HepG2 (cell line): ENCODE measurements around the gene CDH1. TPM values are rescaled to one million over a fixed set of nuclear protein-coding genes. Genes with fewer than 3 reads are reported as not detected.

Source experiments
- ADNP ChIP-seq: sonication (generic); formaldehyde crosslinking; IDR thresholded peaks from 2 replicates; pipeline ENCODE4 v1.4.0; 2020; ENCODE audit warnings: missing genetic modification reagents
- ARNTL ChIP-seq: sonication (generic); formaldehyde crosslinking; IDR thresholded peaks from 2 replicates; pipeline ENCODE4 v1.4.0; 2020; ENCODE audit warnings: mild to moderate bottlenecking, missing genetic modification reagents
- ATF6 ChIP-seq: sonication (generic); formaldehyde crosslinking; conservative IDR thresholded peaks from 2 replicates; pipeline ENCODE4 v1.4.0; 2020; ENCODE audit warnings: missing genetic modification reagents
- BCL6 ChIP-seq: IDR thresholded peaks from 2 replicates; pipeline ENCODE4 v1.6.1; 2016; ENCODE audit warnings: missing genetic modification reagents, missing compliant biosample characterization
- NONO ChIP-seq, 2 experiments: fragments of 450-650 bp in 1 of 2; sonication (generic) in 1 of 2; formaldehyde crosslinking in 1 of 2; IDR thresholded peaks in 1 of 2; conservative IDR thresholded peaks in 1 of 2; 2 replicates each; pipeline versions ENCODE4 v1.6.1 to v1.8.0; 2017 to 2022; ENCODE audit warnings: mild to moderate bottlenecking in 1 of 2, missing genetic modification reagents in 1 of 2, moderate library complexity in 1 of 2
- RFX3 ChIP-seq: IDR thresholded peaks from 2 replicates; pipeline ENCODE4 v1.6.1; 2016; ENCODE audit warnings: missing biosample characterization, missing genetic modification reagents
- SMC3 ChIP-seq: IDR thresholded peaks from 2 replicates; pipeline ENCODE4 v1.6.1; 2011; ENCODE audit warnings: low read length, improper control_type of control experiment
- SNAPC4 ChIP-seq: sonication (generic); formaldehyde crosslinking; IDR thresholded peaks from 2 replicates; pipeline ENCODE4 v1.4.0; 2020; ENCODE audit warnings: mild to moderate bottlenecking, missing genetic modification reagents
- ZNF264 ChIP-seq: sonication (generic); formaldehyde crosslinking; IDR thresholded peaks from 2 replicates; pipeline ENCODE4 v1.4.0; 2020; ENCODE audit warnings: missing genetic modification reagents
- ZNF362 ChIP-seq: sonication (generic); formaldehyde crosslinking; IDR thresholded peaks from 2 replicates; pipeline ENCODE4 v1.4.0; 2020; ENCODE audit warnings: missing genetic modification reagents, mild to moderate bottlenecking, borderline replicate concordance
- ZNF382 ChIP-seq: sonication (generic); formaldehyde crosslinking; IDR thresholded peaks from 2 replicates; pipeline ENCODE4 v1.5.0; 2020; ENCODE audit warnings: missing genetic modification reagents, mild to moderate bottlenecking, borderline replicate concordance
- ZNF431 ChIP-seq: sonication (generic); formaldehyde crosslinking; IDR thresholded peaks from 2 replicates; pipeline ENCODE4 v1.9.0; 2022; ENCODE audit warnings: missing genetic modification reagents, low read depth, mild to moderate bottlenecking, borderline replicate concordance
- ZNF574 ChIP-seq: sonication (generic); formaldehyde crosslinking; IDR thresholded peaks from 2 replicates; pipeline ENCODE4 v1.4.0; 2020; ENCODE audit warnings: missing genetic modification reagents
- ZNF816 ChIP-seq: sonication (generic); formaldehyde crosslinking; IDR thresholded peaks from 2 replicates; pipeline ENCODE4 v1.8.0; 2022; ENCODE audit warnings: missing genetic modification reagents, mild to moderate bottlenecking, borderline replicate concordance
- polyA plus RNA-seq, 8 experiments: library from polyadenylated mRNA; depleted of rRNA in 3 of 8; stranded (reverse) in 7 of 8; unstranded in 1 of 8; fragments of >200 nt; fragmentation: Illumina TruSeq in 4 of 8; extraction: Trizol in 4 of 8; gene quantifications; 2 replicates each; pipeline versions ENCODE4 v1.2.1 to v1.2.3, GENCODE V29; 2011 to 2016; ENCODE audit warnings: low read depth in 4 of 8, missing spikeins in 1 of 8, mixed read lengths in 1 of 8; ENCODE audit not compliant: insufficient read depth in 1 of 8
- total RNA-seq, 5 experiments: library from RNA; depleted of rRNA; stranded (reverse); fragments of >200 nt; fragmentation: Illumina TruSeq; extraction: Trizol; gene quantifications; 2 replicates each; pipeline ENCODE4 v1.2.3, GENCODE V29; 2016; ENCODE audit warnings: low read depth in 1 of 5

The CDH1 gene
- total and polyA plus RNA-seq, 2 of the 13 experiments (the other 11 are each of a cell fraction or from before 2014, with no cell fraction given): 0.95 to 9.8 TPM

- TF ChIP-seq RFX3 (CRISPR knock-in tag): no peak
- no peak for TF ChIP-seq ATF6 (CRISPR knock-in tag)
- TF ChIP-seq NONO (IDR thresholded peaks at IDR 0.05): no peak
- no peak for TF ChIP-seq NONO (CRISPR knock-in tag; conservative IDR thresholded peaks at IDR 0.05)
- TF ChIP-seq ZNF264 (CRISPR knock-in tag): 0 out of 2 replicates have a peak, but pooled peaks have one; percentile 10
- TF ChIP-seq ADNP (CRISPR knock-in tag): no peak; the same call in 1 of the 2 replicates
- peak; percentile 40 for TF ChIP-seq ZNF574
- TF ChIP-seq BCL6 (CRISPR knock-in tag): peak; percentile 98
- TF ChIP-seq SNAPC4 (CRISPR knock-in tag): no peak
- TF ChIP-seq SMC3: peak; percentile 43; the same call in 1 of the 2 replicates
- peak; percentile 31; the same call in 1 of the 2 replicates for TF ChIP-seq ZNF362 (CRISPR knock-in tag)
- TF ChIP-seq ARNTL (CRISPR knock-in tag): 0 out of 2 replicates have a peak, but pooled peaks have one; percentile 18
- no peak for TF ChIP-seq ZNF382 (CRISPR knock-in tag)
- no peak; the same call in 1 of the 2 replicates for TF ChIP-seq ZNF816 (CRISPR knock-in tag)
- TF ChIP-seq ZNF431 (CRISPR knock-in tag): no peak
Observed at GRCh38 chr16:68749432-68749831, 12.3 kb downstream of the CDH1 start (continued).
